Panc1 (cell line): ENCODE results near the gene DAND5. TPM values are rescaled to one million over a fixed set of nuclear protein-coding genes. Genes with fewer than 3 reads are reported as not detected.

Source experiments
- ATAC-seq: fragments of 200-7000 bp; cut with Tn5 transposase; 2 replicates; pipeline ENCODE4 v1.9.1; 2020; ENCODE audit warnings: mild to moderate bottlenecking, moderate library complexity
- BruUV-seq: library from RNA; stranded (reverse); fragments of 400-500 nt; replicated peaks from 2 replicates; lab custom pipeline; 2021; lab: Mats Ljungman, UMichigan
- CTCF ChIA-PET: fragments of 300-600 bp; sonication (Branson Sonifier 250); formaldehyde crosslinking; loops from one replicate; lab custom pipeline; 2022; ENCODE audit warnings: antibody characterized with exemption; lab: Charles Lee
- POLR2A ChIA-PET: fragments of 300-600 bp; sonication (Branson Sonifier 250); formaldehyde crosslinking; loops from one replicate; lab custom pipeline; 2022; ENCODE audit warnings: antibody characterized with exemption; lab: Charles Lee
- DNase-seq: peaks from one replicate; pipeline ENCODE4 v3.0.0-alpha.2; 2010; ENCODE audit warnings: low read depth, low spot score
- H3K27ac ChIP-seq: 2 replicates; pipeline ENCODE4 v1.5.1; 2011; ENCODE audit warnings: mild to moderate bottlenecking, low read length, inconsistent platforms
- H3K27me3 ChIP-seq: fragments of 200-500 bp; sonication (Bioruptor generic); 2 replicates; pipeline ENCODE4 v1.6.0; 2014; ENCODE audit warnings: low read length, inconsistent platforms; ENCODE audit not compliant: control insufficient read depth, insufficient read depth
- H3K36me3 ChIP-seq: fragments of 200-500 bp; sonication (Bioruptor generic); 2 replicates; pipeline ENCODE4 v1.5.1; 2014; ENCODE audit warnings: inconsistent platforms, mild to moderate bottlenecking, low read length, moderate library complexity; ENCODE audit not compliant: control insufficient read depth, insufficient read depth
- H3K4me1 ChIP-seq: 2 replicates; pipeline ENCODE4 v1.5.1; 2011; ENCODE audit warnings: inconsistent platforms, mild to moderate bottlenecking, low read length, moderate library complexity; ENCODE audit not compliant: control insufficient read depth, insufficient read depth
- H3K4me3 ChIP-seq, 2 experiments: 2 replicates each; pipeline ENCODE4 v1.5.1; 2011 to 2012; ENCODE audit warnings: low read depth in 2 of 2, low read length in 2 of 2, mild to moderate bottlenecking in 2 of 2, inconsistent platforms in 1 of 2, moderate library complexity in 1 of 2
- H3K9me3 ChIP-seq: fragments of 200-500 bp; sonication (Bioruptor generic); 2 replicates; pipeline ENCODE4 v1.5.1; 2014; ENCODE audit warnings: low read depth, mild to moderate bottlenecking, inconsistent platforms, low read length, moderate library complexity; ENCODE audit not compliant: control insufficient read depth, insufficient read depth
- POLR2AphosphoS5 ChIP-seq: IDR thresholded peaks from 2 replicates; pipeline ENCODE4 v1.6.1; 2012; ENCODE audit warnings: mild to moderate bottlenecking, low read depth, low read length, moderate library complexity
- SIN3A ChIP-seq: IDR thresholded peaks from 2 replicates; pipeline ENCODE4 v1.6.1; 2012; ENCODE audit warnings: low read depth, mild to moderate bottlenecking, low read length, moderate library complexity, borderline replicate concordance; ENCODE audit not compliant: insufficient read depth
- TCF7L2 ChIP-seq: IDR thresholded peaks from 2 replicates; pipeline ENCODE4 v1.6.1; 2011; ENCODE audit warnings: mild to moderate bottlenecking, low read depth, low read length, inconsistent platforms
- in situ Hi-C: cut with HindIII; loops from 2 replicates; pipeline ENCODE4 v1.10.0; 2016; ENCODE audit warnings: low sequenced_read_pairs, low pct_unique_long_range_greater_than_20kb
- intact Hi-C: fragments of 100-400 bp; cut with micrococcal nuclease; formaldehyde crosslinking; loops from one replicate; pipeline ENCODE4 v1.10.0; 2022; ENCODE audit not compliant: unreplicated experiment
- total RNA-seq: library from RNA; stranded (reverse); gene quantifications from one replicate; pipeline ENCODE4 v1.2.1, GENCODE V29; 2021; ENCODE audit not compliant: unreplicated experiment
- TF ChIP-seq, protein P1 (sequence below): fragments of 450-650 bp; IDR thresholded peaks from 2 replicates; pipeline ENCODE4 v1.5.1; 2017; ENCODE audit warnings: mild to moderate bottlenecking
- TF ChIP-seq, protein P2 (sequence below), 2 experiments: IDR thresholded peaks; 2 replicates each; pipeline ENCODE4 v1.6.1; 2011 to 2012; ENCODE audit warnings: low read depth in 2 of 2, control low read depth in 1 of 2, low read length in 1 of 2, mild to moderate bottlenecking in 1 of 2, moderate library complexity in 1 of 2; ENCODE audit not compliant: insufficient read depth in 1 of 2

DAND5 gene
- total RNA-seq, 1 experiment from 2014 or later, result 0.54 TPM

DNA sequence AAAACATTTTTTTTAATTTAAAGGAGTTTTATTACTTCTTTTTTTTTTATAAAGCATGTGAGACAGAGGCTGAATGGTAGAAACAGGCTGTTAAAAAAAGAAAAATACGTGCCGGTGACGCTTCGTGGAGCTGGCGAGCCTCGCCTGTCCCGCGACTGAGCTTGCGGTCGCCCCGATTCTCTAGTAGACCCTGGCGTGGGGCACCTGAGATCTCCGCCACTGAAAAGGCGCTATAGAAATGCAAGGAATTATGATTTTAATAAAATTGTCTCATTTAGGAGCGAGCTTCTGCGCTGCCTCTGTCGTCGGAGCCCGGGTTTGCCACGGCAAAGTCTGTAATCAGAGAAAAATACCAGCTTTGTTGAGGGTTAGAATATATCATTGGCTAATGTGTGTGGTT, 44.3 kb downstream of the DAND5 start:
- TF ChIP-seq, protein P1, sequence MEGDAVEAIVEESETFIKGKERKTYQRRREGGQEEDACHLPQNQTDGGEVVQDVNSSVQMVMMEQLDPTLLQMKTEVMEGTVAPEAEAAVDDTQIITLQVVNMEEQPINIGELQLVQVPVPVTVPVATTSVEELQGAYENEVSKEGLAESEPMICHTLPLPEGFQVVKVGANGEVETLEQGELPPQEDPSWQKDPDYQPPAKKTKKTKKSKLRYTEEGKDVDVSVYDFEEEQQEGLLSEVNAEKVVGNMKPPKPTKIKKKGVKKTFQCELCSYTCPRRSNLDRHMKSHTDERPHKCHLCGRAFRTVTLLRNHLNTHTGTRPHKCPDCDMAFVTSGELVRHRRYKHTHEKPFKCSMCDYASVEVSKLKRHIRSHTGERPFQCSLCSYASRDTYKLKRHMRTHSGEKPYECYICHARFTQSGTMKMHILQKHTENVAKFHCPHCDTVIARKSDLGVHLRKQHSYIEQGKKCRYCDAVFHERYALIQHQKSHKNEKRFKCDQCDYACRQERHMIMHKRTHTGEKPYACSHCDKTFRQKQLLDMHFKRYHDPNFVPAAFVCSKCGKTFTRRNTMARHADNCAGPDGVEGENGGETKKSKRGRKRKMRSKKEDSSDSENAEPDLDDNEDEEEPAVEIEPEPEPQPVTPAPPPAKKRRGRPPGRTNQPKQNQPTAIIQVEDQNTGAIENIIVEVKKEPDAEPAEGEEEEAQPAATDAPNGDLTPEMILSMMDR, result no peak
- TF ChIP-seq SIN3A, result no peak
- TF ChIP-seq, protein P2, sequence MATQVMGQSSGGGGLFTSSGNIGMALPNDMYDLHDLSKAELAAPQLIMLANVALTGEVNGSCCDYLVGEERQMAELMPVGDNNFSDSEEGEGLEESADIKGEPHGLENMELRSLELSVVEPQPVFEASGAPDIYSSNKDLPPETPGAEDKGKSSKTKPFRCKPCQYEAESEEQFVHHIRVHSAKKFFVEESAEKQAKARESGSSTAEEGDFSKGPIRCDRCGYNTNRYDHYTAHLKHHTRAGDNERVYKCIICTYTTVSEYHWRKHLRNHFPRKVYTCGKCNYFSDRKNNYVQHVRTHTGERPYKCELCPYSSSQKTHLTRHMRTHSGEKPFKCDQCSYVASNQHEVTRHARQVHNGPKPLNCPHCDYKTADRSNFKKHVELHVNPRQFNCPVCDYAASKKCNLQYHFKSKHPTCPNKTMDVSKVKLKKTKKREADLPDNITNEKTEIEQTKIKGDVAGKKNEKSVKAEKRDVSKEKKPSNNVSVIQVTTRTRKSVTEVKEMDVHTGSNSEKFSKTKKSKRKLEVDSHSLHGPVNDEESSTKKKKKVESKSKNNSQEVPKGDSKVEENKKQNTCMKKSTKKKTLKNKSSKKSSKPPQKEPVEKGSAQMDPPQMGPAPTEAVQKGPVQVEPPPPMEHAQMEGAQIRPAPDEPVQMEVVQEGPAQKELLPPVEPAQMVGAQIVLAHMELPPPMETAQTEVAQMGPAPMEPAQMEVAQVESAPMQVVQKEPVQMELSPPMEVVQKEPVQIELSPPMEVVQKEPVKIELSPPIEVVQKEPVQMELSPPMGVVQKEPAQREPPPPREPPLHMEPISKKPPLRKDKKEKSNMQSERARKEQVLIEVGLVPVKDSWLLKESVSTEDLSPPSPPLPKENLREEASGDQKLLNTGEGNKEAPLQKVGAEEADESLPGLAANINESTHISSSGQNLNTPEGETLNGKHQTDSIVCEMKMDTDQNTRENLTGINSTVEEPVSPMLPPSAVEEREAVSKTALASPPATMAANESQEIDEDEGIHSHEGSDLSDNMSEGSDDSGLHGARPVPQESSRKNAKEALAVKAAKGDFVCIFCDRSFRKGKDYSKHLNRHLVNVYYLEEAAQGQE (IDR thresholded peaks at IDR 0.05; ENCODE audit: insufficient read depth in 1 of 2, low read depth in 2 of 2, low read length in 1 of 2), result no peak
- no peak for TF ChIP-seq TCF7L2
- no peak for TF ChIP-seq POLR2AphosphoS5
- CTCF ChIA-PET, result interaction anchor here (0.6 to 1.0 kb wide), 2 partner anchors 10 to 47 kb away, joined by 4 to 6 read pairs; no protein-coding TSS in a partner anchor
- H3K9me3 ChIP-seq, result no peaks in the 10 kb centered on the region
- peak overlapping the region; percentile 99 for H3K27ac ChIP-seq
- peaks cover 64% of the 10 kb centered on the region for H3K4me1 ChIP-seq
- H3K36me3 ChIP-seq, result no peaks in the 10 kb centered on the region
- BruUV-seq, result no TSS peak
- in situ Hi-C loops, result no loop called here
- H3K4me3 ChIP-seq, result peak overlapping the region; percentile 21 to 51
- intact Hi-C loops, result no loop called here
- DNase-seq (no peak), ATAC-seq (no peak)
- POLR2A ChIA-PET, result interaction anchor here (0.7 to 0.8 kb wide), 2 partner anchors 27 to 113 kb away, joined by 5 to 7 read pairs; no protein-coding TSS in a partner anchor
- no peaks in the 10 kb centered on the region for H3K27me3 ChIP-seq

DNA sequence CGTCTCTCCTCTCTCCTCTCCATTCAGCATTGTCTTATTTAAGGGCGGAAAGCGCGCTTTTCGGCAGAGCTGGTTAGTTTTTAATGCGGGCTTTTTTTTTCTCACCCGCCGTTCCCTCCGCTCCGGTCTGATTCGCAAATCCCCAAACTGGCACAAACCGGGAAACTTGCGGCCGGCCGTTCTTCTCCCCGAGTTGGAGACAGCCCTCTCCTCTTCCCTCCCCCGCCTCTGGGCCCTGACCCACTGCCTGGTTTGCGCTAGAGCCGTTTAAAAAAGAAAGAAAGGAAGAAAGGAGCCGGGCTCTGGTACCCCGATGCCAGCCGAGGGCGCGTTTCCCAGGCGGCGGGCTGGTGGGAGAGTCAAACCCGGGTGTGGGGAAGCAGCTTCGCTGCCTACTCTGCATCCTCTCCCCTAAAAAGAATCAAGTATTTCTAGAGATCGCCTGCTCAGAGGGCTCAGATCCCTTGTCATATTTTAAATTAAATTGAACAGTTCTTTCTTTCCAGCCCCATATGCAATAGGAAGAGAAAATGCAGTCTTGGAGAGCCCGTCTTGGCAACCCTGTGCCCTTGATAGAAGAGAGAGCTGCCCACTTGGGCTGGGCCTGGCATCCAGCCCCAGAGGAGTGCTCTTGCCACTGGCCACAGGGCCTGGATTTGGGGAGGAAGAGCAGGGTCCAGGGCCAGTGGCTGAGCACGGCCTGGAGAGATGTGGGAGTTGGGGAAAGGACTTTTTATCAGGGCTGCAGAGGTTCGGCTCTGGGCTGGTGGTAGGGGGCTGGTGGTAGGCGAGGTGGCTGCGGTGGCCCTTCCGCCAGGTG, 44.9 kb downstream of the DAND5 start:
- Histone ChIP-seq H3K4me3 (peak overlapping the region; percentile 21 to 51), H3K4me1 (peaks cover 64% of the 10 kb centered on the region), H3K9me3 (no peaks in the 10 kb centered on the region), H3K27me3 (no peaks in the 10 kb centered on the region), H3K36me3 (no peaks in the 10 kb centered on the region), H3K27ac (peak overlapping the region; percentile 99)
- no peak for TF ChIP-seq POLR2AphosphoS5
- TF ChIP-seq TCF7L2, result peak; percentile 25; the same call in 1 of the 2 replicates
- intact Hi-C loops, result no loop called here
- in situ Hi-C loops, result no loop called here
- POLR2A ChIA-PET, result interaction anchor here (0.7 to 0.8 kb wide), 2 partner anchors 26 to 112 kb away, joined by 5 to 7 read pairs; no protein-coding TSS in a partner anchor
- CTCF ChIA-PET, result no interaction called here
- DNase-seq, result no peak
- ATAC-seq, result peak; percentile 17; the same call in 1 of the 2 replicates
- TSS peak; percentile 51 for BruUV-seq

DNA sequence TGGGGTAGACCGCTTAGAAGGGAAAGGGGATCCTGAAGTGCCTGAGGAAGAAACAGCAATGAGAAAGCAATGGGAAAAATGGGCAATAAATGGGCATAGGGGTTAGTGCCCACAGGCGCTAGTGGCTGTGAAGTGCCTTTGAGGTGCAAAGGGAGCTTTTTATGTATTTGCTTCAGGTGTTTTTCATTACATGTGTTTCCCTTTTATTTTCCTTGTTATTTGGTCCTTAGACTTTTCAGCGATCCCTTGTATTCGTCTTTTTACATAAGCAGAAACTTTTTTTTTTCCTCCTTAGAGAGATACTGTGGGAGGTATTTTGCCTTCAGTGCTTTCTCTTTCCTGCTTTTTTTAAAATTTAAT, 45.5 kb downstream of the DAND5 start:
- CTCF ChIA-PET, result no interaction called here

More for the DNA sequence above, 45.5 kb downstream of the DAND5 start:
- peak overlapping the region; percentile 99 for H3K27ac ChIP-seq
- H3K4me3 ChIP-seq, result peak overlapping the region; percentile 21 to 51
- ATAC-seq (no peak; the same call in 1 of the 2 replicates), DNase-seq (no peak)
- peaks cover 64% of the 10 kb centered on the region for H3K4me1 ChIP-seq
- TF ChIP-seq, protein P1, result no peak
- no peak; the same call in 1 of the 2 replicates for TF ChIP-seq TCF7L2
- TF ChIP-seq, protein P2 (IDR thresholded peaks at IDR 0.05; ENCODE audit: insufficient read depth in 1 of 2, low read depth in 2 of 2, low read length in 1 of 2), result no peak
- no peak for TF ChIP-seq SIN3A
- TF ChIP-seq POLR2AphosphoS5, result no peak
- H3K27me3 ChIP-seq, result no peaks in the 10 kb centered on the region
- in situ Hi-C loops, result no loop called here
- no peaks in the 10 kb centered on the region for H3K36me3 ChIP-seq
- H3K9me3 ChIP-seq, result no peaks in the 10 kb centered on the region
- intact Hi-C loops, result no loop called here
- POLR2A ChIA-PET, result no interaction called here
- no TSS peak for BruUV-seq
